Natural killer cell (primary cell): Measurements from ENCODE around the gene SCARB2. TPM values are rescaled to one million over a fixed set of nuclear protein-coding genes. Genes with fewer than 3 reads are reported as not detected.
A peak's percentile ranks its signal among the peaks of the same experiment; 100 is the strongest.

Experiments used
- ATAC-seq, 3 donors: fragments of 150-1000 bp in 2 of 3; fragments of 200-7000 bp in 1 of 3; cut with Tn5 transposase; 1 replicate in 1 of 3; 2 replicates in 2 of 3; pipeline ENCODE4 v1.10.0; 2021; ENCODE audit warnings: mild to moderate bottlenecking in 2 of 3, moderate library complexity in 2 of 3
- DNase-seq, 2 donors: peaks; one replicate each; pipeline versions ENCODE4 v3.0.0 to v3.0.0-alpha.2; 2013 to 2021; ENCODE audit warnings: mixed read lengths in 1 of 2
- H3K27ac ChIP-seq: one replicate; pipeline ENCODE4 v1.5.1; 2013; ENCODE audit warnings: mild to moderate bottlenecking, low read length
- H3K27me3 ChIP-seq: one replicate; pipeline ENCODE4 v1.6.1; 2013; ENCODE audit warnings: low read length; ENCODE audit not compliant: control insufficient read depth, insufficient read depth
- H3K36me3 ChIP-seq: one replicate; pipeline ENCODE4 v1.6.1; 2013; ENCODE audit warnings: low read length; ENCODE audit not compliant: control insufficient read depth, insufficient read depth
- H3K4me1 ChIP-seq: one replicate; pipeline ENCODE4 v1.6.1; 2013; ENCODE audit warnings: low read length; ENCODE audit not compliant: control insufficient read depth, insufficient read depth
- H3K4me3 ChIP-seq: one replicate; pipeline ENCODE4 v1.5.1; 2013; ENCODE audit warnings: low read length
- H3K9me3 ChIP-seq: one replicate; pipeline ENCODE4 v1.6.1; 2013; ENCODE audit warnings: low read length; ENCODE audit not compliant: control insufficient read depth, insufficient read depth
- H3K27ac Mint-ChIP-seq, 2 donors: one replicate each; pipeline ENCODE4 v1.8.0; 2022; ENCODE audit warnings: mild to moderate bottlenecking in 2 of 2, mixed read lengths in 2 of 2, moderate library complexity in 1 of 2
- H3K27me3 Mint-ChIP-seq, 2 donors: one replicate each; pipeline ENCODE4 v1.8.0; 2022; ENCODE audit warnings: low read depth in 2 of 2, mixed read lengths in 2 of 2
- H3K36me3 Mint-ChIP-seq: one replicate; pipeline ENCODE4 v1.8.0; 2022; ENCODE audit warnings: mixed read lengths
- H3K4me1 Mint-ChIP-seq, 2 donors: one replicate each; pipeline ENCODE4 v1.8.0; 2022; ENCODE audit warnings: mixed read lengths in 2 of 2
- H3K4me3 Mint-ChIP-seq: one replicate; pipeline ENCODE4 v1.8.0; 2022; ENCODE audit warnings: mild to moderate bottlenecking, moderate library complexity, mixed read lengths
- H3K9me3 Mint-ChIP-seq, 2 donors: one replicate each; pipeline ENCODE4 v1.8.0; 2022; ENCODE audit warnings: mixed read lengths in 2 of 2
- CTCF ChIP-seq: fragments of 200-600 bp; IDR thresholded peaks from one replicate; pipeline ENCODE4 v1.8.0; 2022; ENCODE audit warnings: antibody characterized with exemption
- WGBS: methylation state at CpG from one replicate; pipeline ENCODE4 v1.1.7; 2013; ENCODE audit warnings: missing lambda C conversion rate; ENCODE audit not compliant: insufficient coverage; 5-methylcytosine and 5-hydroxymethylcytosine counted together
- intact Hi-C: fragments of 100-400 bp; cut with micrococcal nuclease; formaldehyde crosslinking; loops from one replicate; pipeline ENCODE4 v1.14.2; 2022
- total RNA-seq, 4 donors: library from RNA; stranded (reverse); fragments of 120-200 nt in 1 of 4; gene quantifications; one replicate each; pipeline versions ENCODE4 v1.2.3 to v1.2.4, GENCODE V29; 2013 to 2022

The SCARB2 gene
- total RNA-seq, 3 donors from 2014 or later (not counting 1 experiment from before 2014, with no cell fraction given), result 22.0 to 39.0 (median 30.4) TPM

GRCh38 chr4:76179398-76180318 is 34.0 kb downstream of the SCARB2 start:
- TF ChIP-seq CTCF, result peak; percentile 89
- Histone ChIP-seq H3K27ac (no peak overlapping the region), H3K9me3 (no peaks in the 10 kb centered on the region), H3K27me3 (no peaks in the 10 kb centered on the region), H3K36me3 (peaks cover 10% of the 10 kb centered on the region), H3K4me3 (no peak overlapping the region), H3K4me1 (no peaks in the 10 kb centered on the region)
- peak; percentile 76 to 91 for DNase-seq
- H3K36me3 Mint-ChIP-seq, result no peaks in the 10 kb centered on the region
- peak; percentile 88 to 95 (median 95) for ATAC-seq
- WGBS, result 62% methylated on average over 10 of the region's 11 CpGs
- H3K4me1 Mint-ChIP-seq, result peaks cover 0 to 8% of the 10 kb centered on the region in 2 donors
- H3K9me3 Mint-ChIP-seq, result no peaks in the 10 kb centered on the region
- H3K4me3 Mint-ChIP-seq, result no peak overlapping the region
- intact Hi-C loops, result loop anchor here (1.0 kb wide), 2 partner anchors 199 to 326 kb away; no protein-coding TSS in a partner anchor
- H3K27me3 Mint-ChIP-seq, result no peaks in the 10 kb centered on the region
- no peak overlapping the region for H3K27ac Mint-ChIP-seq

- H3K36me3 ChIP-seq, result peaks cover 16% of the 10 kb centered on the region
- no peaks in the 10 kb centered on the region for H3K27me3 ChIP-seq
- no peak for DNase-seq
- no peaks in the 10 kb centered on the region for H3K9me3 ChIP-seq
- no peaks in the 10 kb centered on the region for H3K4me1 ChIP-seq
- WGBS, result 52% methylated on average over 2 of the region's 2 CpGs
- H3K4me3 ChIP-seq, result no peak overlapping the region
- H3K27ac Mint-ChIP-seq, result no peak overlapping the region
- H3K27me3 Mint-ChIP-seq, result no peaks in the 10 kb centered on the region
- peaks cover 0 to 8% of the 10 kb centered on the region in 2 donors for H3K4me1 Mint-ChIP-seq
- no peak overlapping the region for H3K27ac ChIP-seq
- intact Hi-C loops, result no loop called here
- ATAC-seq, result no peak
- no peaks in the 10 kb centered on the region for H3K36me3 Mint-ChIP-seq
- no peak overlapping the region for H3K4me3 Mint-ChIP-seq
- no peak for TF ChIP-seq CTCF
- no peaks in the 10 kb centered on the region for H3K9me3 Mint-ChIP-seq
Observed at GRCh38 chr4:76178296-76178695, 35.3 kb downstream of the SCARB2 start.

- H3K27ac ChIP-seq, result no peak overlapping the region
- Mint-ChIP-seq H3K36me3 (no peaks in the 10 kb centered on the region), H3K27ac (no peak overlapping the region), H3K4me3 (no peak overlapping the region), H3K27me3 (no peaks in the 10 kb centered on the region), H3K4me1 (peaks cover 0 to 8% of the 10 kb centered on the region in 2 donors), H3K9me3 (no peaks in the 10 kb centered on the region)
- H3K4me3 ChIP-seq, result no peak overlapping the region
- H3K9me3 ChIP-seq, result no peaks in the 10 kb centered on the region
- H3K27me3 ChIP-seq, result no peaks in the 10 kb centered on the region
- no peak for ATAC-seq
- no peak for TF ChIP-seq CTCF
- no peaks in the 10 kb centered on the region for H3K4me1 ChIP-seq
- intact Hi-C loops, result no loop called here
- peaks cover 16% of the 10 kb centered on the region for H3K36me3 ChIP-seq
- no peak for DNase-seq
Observed at GRCh38 chr4:76177709-76178108, 35.9 kb downstream of the SCARB2 start.
